ENCODE results near the gene GPR37.

Gene GPR37

GRCh38 chr7:124724079-124724478, 41.5 kb downstream of the GPR37 start:
- DNase-seq (ENCODE audit: low read depth): no peak

DNA sequence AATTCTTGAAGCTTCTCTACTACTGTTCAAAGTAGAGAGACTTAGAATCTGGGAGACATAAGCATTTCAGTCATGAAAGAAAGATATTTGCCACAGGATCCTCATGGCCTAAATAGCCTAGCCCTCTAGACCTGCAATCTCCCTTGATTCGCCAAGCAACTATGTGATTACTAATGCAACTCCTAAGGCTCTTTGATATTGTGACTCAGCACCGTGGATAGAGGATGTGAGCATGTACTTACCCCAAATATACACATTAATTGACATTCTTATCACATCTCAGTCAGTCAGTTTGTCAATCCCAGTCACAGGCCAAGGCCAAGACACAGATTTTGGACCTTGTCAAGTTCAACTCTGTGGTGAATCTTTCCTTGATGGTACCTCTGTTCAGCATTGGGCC, 42.6 kb downstream of the GPR37 start:
- DNase-seq (ENCODE audit: low read depth): no peak

DNA sequence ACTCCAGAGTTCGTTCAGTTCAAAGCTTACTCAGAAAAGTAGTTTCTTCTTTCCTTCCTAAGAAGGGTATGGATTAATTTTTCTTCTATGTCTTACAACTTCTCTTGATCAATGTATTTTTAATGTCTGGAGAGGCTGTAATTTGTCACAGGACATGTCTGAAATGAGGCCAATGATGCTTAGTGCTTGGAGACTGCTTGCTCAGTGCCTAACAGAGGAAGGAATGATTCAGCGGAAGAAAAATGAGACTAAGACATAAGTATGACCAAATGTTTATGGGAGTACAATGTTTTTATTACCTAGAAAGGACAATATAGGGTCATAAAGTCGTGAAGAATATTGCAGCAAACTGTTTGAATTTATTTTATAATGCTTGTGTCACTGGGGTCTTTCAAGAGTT, 43.3 kb downstream of the GPR37 start:
- DNase-seq (ENCODE audit: low read depth): no peak

DNA sequence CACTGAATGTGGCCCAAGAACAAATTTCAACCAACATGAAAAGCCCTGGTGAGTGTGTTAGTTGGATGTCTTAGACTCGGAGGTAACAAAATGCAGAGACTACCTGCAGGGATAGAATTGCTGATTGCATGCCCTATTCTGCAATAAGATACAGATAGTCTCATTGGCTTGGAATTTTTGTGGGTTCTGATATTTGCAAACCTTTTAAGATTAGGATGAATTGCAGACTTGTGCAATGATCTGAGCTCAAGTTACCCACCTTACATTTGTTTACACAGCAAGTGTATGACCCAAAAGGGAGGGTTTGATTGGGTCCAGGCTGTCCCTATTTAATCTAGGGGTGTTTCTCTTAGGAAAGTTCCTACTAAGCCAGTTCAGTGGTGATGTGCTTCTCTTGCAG, 45.4 kb downstream of the GPR37 start:
- DNase-seq (ENCODE audit: low read depth): no peak

GRCh38 chr7:124718032-124718766, 47.4 kb downstream of the GPR37 start:
- no peak for DNase-seq (ENCODE audit: low read depth)

- no peak for DNase-seq (ENCODE audit: low read depth)
Observed at GRCh38 chr7:124716894-124717293, 48.7 kb downstream of the GPR37 start.

- DNase-seq (ENCODE audit: low read depth): no peak
Observed at GRCh38 chr7:124713086-124713485, 52.5 kb downstream of the GPR37 start.

DNA sequence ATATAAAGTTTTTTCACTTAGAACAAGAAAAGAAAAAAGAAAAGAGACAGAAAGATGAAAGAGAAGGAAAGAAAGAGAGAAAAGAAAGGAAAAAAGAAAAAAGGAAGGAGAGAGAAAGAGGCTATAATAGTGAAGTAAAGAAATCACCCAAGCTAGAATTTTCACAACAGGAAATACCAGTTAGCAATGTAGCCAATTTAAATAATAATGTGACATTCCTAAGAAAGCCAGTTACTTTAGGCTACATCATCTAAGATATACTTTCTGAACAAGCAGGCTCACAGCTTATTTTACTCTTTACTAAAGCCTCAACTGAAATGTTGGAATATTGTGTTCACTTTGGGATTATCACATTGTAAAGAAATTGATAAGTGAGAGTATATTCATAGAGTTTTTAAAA, 53.6 kb downstream of the GPR37 start:
- no peak for DNase-seq (ENCODE audit: low read depth)

DNA sequence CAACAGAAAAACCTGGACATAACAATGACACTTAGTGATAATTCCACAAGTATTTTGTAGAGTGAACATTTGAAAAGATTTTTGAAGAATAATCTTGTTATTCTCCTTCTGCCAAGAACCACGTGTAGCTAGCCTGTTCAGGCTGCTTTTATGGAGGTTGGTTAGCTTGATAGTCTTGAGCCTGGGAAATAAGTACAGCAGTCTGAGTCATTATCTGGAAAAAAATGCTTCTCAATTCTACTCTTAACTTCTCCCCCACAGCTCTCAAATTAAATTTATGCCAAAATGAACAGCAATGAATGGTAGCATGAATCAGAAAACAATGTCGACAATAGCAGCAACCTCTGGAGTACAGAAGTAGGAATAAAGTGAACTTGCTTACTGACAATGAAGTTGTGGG, 63.2 kb downstream of the GPR37 start:
- DNase-seq (ENCODE audit: low read depth): no peak

DNA sequence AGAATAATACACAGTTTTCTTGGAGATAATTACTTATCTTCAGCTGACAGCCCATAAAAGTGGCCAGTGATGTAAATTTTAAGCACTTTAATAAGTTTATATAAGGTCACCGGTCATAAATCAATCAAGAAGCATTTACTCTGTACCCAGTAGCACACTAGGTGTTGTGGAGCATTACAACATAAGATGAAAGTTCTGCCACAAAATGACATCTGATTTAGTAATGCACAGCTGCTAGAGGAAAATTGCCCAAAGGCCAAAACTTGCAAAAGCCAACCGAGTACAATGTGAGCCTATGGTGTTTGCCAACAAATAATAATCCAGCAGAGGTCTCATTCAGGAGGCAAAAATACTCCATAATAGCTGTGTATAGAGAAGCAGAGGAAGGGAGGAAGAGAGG, 63.6 kb downstream of the GPR37 start:
- DNase-seq (ENCODE audit: low read depth): no peak

DNA sequence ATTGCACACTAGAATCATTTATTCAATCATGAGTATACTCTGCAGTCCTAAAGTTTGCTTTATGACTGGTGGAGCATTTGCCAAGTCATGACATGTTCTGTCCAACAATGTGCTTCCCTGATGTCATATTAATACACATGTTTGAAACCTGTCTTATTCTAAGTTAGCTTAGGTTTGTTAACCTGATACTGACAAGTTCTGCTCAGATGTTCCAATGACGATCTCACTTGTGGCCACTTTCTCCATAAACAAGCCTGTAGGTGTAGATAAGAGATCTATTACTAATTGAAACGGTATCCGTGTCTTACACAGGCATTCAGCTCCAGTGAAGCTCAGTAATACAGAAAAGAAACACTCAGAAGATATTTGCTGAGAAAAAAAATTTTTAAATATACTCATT, 64.9 kb downstream of the GPR37 start:
- no peak for DNase-seq (ENCODE audit: low read depth)

DNA sequence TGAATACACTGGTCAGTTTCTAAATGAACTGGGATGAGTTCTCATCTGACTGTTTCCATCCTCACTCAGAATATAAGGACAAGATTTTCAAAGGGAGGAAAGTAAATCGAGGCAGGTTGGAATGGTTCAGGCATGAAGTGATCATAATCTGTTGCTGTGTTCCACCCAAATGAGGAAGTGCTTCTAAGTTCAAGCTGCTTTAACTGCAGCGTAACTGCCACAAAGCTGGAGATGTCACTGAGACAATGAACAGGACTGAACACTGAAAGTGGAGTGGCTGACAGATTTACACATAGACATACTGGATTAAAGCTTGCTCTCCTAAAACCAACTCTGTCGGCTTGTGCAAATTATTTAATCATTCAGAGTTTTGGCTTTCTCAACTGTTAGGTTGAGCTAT, 66.6 kb downstream of the GPR37 start:
- DNase-seq (ENCODE audit: low read depth): no peak

DNA sequence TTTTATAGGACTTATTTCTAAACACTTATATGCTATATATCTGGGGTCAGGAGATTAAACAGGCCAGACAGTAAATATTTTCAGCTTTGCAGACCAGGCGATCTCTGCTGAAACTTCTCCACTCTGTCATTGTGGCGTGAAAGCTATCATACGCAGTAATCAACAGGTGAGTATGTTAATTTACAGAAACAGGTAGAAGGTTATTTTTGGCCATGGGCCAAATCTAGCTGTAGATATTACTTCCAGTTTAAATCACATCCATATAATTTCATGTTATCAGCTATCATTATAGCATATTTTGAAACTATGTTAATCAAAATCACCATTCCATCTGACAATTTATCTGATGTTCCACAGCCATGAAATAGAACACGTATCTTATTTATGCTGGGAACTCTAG, 67.8 kb downstream of the GPR37 start:
- DNase-seq (ENCODE audit: low read depth): no peak

Measured in activated T-cell treated with anti-CD3 and anti-CD28 coated beads for 48 hours (primary cell).